Natural killer cell (primary cell): ENCODE results near the gene PLSCR4. TPM values are rescaled to one million over a fixed set of nuclear protein-coding genes. Genes with fewer than 3 reads are reported as not detected.

Source experiments
- ATAC-seq, 3 donors: fragments of 150-1000 bp in 2 of 3; fragments of 200-7000 bp in 1 of 3; cut with Tn5 transposase; 1 replicate in 1 of 3; 2 replicates in 2 of 3; pipeline ENCODE4 v1.10.0; 2021; ENCODE audit warnings: mild to moderate bottlenecking in 2 of 3, moderate library complexity in 2 of 3
- DNase-seq, 2 donors: peaks; one replicate each; pipeline versions ENCODE4 v3.0.0 to v3.0.0-alpha.2; 2013 to 2021; ENCODE audit warnings: mixed read lengths in 1 of 2
- H3K27ac ChIP-seq: one replicate; pipeline ENCODE4 v1.5.1; 2013; ENCODE audit warnings: mild to moderate bottlenecking, low read length
- H3K27me3 ChIP-seq: one replicate; pipeline ENCODE4 v1.6.1; 2013; ENCODE audit warnings: low read length; ENCODE audit not compliant: control insufficient read depth, insufficient read depth
- H3K36me3 ChIP-seq: one replicate; pipeline ENCODE4 v1.6.1; 2013; ENCODE audit warnings: low read length; ENCODE audit not compliant: control insufficient read depth, insufficient read depth
- H3K4me1 ChIP-seq: one replicate; pipeline ENCODE4 v1.6.1; 2013; ENCODE audit warnings: low read length; ENCODE audit not compliant: control insufficient read depth, insufficient read depth
- H3K4me3 ChIP-seq: one replicate; pipeline ENCODE4 v1.5.1; 2013; ENCODE audit warnings: low read length
- H3K9me3 ChIP-seq: one replicate; pipeline ENCODE4 v1.6.1; 2013; ENCODE audit warnings: low read length; ENCODE audit not compliant: control insufficient read depth, insufficient read depth
- H3K27ac Mint-ChIP-seq, 2 donors: one replicate each; pipeline ENCODE4 v1.8.0; 2022; ENCODE audit warnings: mild to moderate bottlenecking in 2 of 2, mixed read lengths in 2 of 2, moderate library complexity in 1 of 2
- H3K27me3 Mint-ChIP-seq, 2 donors: one replicate each; pipeline ENCODE4 v1.8.0; 2022; ENCODE audit warnings: low read depth in 2 of 2, mixed read lengths in 2 of 2
- H3K36me3 Mint-ChIP-seq: one replicate; pipeline ENCODE4 v1.8.0; 2022; ENCODE audit warnings: mixed read lengths
- H3K4me1 Mint-ChIP-seq, 2 donors: one replicate each; pipeline ENCODE4 v1.8.0; 2022; ENCODE audit warnings: mixed read lengths in 2 of 2
- H3K4me3 Mint-ChIP-seq: one replicate; pipeline ENCODE4 v1.8.0; 2022; ENCODE audit warnings: mild to moderate bottlenecking, moderate library complexity, mixed read lengths
- H3K9me3 Mint-ChIP-seq, 2 donors: one replicate each; pipeline ENCODE4 v1.8.0; 2022; ENCODE audit warnings: mixed read lengths in 2 of 2
- WGBS: methylation state at CpG from one replicate; pipeline ENCODE4 v1.1.7; 2013; ENCODE audit warnings: missing lambda C conversion rate; ENCODE audit not compliant: insufficient coverage; 5-methylcytosine and 5-hydroxymethylcytosine counted together
- intact Hi-C: fragments of 100-400 bp; cut with micrococcal nuclease; formaldehyde crosslinking; loops from one replicate; pipeline ENCODE4 v1.14.2; 2022
- total RNA-seq, 4 donors: library from RNA; stranded (reverse); fragments of 120-200 nt in 1 of 4; gene quantifications; one replicate each; pipeline versions ENCODE4 v1.2.3 to v1.2.4, GENCODE V29; 2013 to 2022
- TF ChIP-seq, protein P1 (sequence below): fragments of 200-600 bp; IDR thresholded peaks from one replicate; pipeline ENCODE4 v1.8.0; 2022; ENCODE audit warnings: antibody characterized with exemption

Gene PLSCR4
- total RNA-seq, 3 donors from 2014 or later (not counting 1 experiment from before 2014, with no cell fraction given) = 0.11 to 0.21 TPM; not detected in 1

DNA sequence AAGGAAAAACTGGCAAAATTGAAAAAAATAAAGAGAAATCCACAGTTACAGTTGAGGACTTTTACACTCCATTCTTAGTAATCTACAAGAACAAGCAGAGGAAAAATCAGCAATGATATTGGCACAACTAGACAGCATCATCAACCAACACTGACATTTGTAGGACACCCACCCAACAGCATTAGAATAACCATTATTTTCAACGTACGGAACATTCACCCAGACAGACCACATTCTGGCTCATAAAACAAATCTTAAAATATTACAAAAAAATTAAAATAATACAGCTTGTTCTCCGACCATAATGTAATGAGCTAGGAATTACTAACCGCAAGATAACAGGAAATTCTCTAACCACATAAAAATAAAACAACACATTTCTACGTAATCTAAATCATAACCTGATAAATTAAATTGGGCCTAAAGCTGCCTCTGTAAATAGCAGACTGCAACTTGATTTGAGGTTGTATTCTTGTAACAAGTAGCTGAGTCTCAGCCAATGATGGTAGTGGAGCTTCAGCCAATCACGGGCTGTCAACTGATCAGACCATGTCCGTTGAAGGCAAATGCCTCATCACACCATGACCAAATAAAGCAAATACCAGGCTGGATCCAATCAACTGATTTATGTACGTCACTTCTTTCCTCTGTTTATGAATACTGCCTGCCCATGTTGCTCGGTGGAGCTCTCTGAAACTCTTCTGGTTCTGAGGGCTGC lies 9.2 kb downstream of the PLSCR4 start:
- H3K4me3 ChIP-seq = no peak overlapping the region
- no peaks in the 10 kb centered on the region for H3K4me1 Mint-ChIP-seq
- TF ChIP-seq, protein P1, sequence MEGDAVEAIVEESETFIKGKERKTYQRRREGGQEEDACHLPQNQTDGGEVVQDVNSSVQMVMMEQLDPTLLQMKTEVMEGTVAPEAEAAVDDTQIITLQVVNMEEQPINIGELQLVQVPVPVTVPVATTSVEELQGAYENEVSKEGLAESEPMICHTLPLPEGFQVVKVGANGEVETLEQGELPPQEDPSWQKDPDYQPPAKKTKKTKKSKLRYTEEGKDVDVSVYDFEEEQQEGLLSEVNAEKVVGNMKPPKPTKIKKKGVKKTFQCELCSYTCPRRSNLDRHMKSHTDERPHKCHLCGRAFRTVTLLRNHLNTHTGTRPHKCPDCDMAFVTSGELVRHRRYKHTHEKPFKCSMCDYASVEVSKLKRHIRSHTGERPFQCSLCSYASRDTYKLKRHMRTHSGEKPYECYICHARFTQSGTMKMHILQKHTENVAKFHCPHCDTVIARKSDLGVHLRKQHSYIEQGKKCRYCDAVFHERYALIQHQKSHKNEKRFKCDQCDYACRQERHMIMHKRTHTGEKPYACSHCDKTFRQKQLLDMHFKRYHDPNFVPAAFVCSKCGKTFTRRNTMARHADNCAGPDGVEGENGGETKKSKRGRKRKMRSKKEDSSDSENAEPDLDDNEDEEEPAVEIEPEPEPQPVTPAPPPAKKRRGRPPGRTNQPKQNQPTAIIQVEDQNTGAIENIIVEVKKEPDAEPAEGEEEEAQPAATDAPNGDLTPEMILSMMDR = no peak
- WGBS = 92% methylated on average over 9 of the region's 9 CpGs
- no peaks in the 10 kb centered on the region for H3K27me3 ChIP-seq
- no peaks in the 10 kb centered on the region for H3K9me3 ChIP-seq
- ATAC-seq (no peak), DNase-seq (no peak)
- H3K4me3 Mint-ChIP-seq = no peak overlapping the region
- H3K27me3 Mint-ChIP-seq = no peaks in the 10 kb centered on the region
- no peaks in the 10 kb centered on the region for H3K36me3 ChIP-seq
- intact Hi-C loops = no loop called here
- H3K36me3 Mint-ChIP-seq = peaks cover 12% of the 10 kb centered on the region
- no peak overlapping the region for H3K27ac ChIP-seq
- H3K4me1 ChIP-seq = no peaks in the 10 kb centered on the region
- H3K27ac Mint-ChIP-seq = no peak overlapping the region
- peaks cover 3 to 4% of the 10 kb centered on the region in 2 donors for H3K9me3 Mint-ChIP-seq

DNA sequence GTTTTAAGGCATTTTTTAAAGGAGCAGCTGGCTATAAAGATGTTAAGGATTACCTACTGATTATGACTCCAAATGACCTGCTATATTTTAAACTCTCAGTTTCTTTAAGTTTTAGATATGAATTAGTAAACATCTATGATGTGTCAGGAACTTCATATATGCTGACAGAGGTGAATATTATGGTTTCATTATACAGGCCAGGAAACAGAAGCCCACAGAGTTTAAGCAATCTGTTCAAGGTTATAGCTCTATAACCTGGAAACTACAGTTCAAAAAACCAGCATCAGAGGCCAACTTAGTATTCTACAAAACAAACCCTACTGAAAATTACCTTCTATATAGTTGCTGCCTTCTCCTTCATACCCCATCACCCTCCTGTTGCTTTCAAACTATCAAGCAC lies 17.4 kb downstream of the PLSCR4 start:
- H3K4me3 ChIP-seq = no peak overlapping the region
- intact Hi-C loops = no loop called here
- Mint-ChIP-seq H3K4me3 (no peak overlapping the region), H3K27me3 (no peaks in the 10 kb centered on the region), H3K36me3 (peaks cover 26% of the 10 kb centered on the region), H3K27ac (no peak overlapping the region), H3K4me1 (no peaks in the 10 kb centered on the region), H3K9me3 (peaks cover 8 to 17% of the 10 kb centered on the region in 2 donors)
- H3K4me1 ChIP-seq = no peaks in the 10 kb centered on the region
- H3K27ac ChIP-seq = no peak overlapping the region
- ATAC-seq (no peak), DNase-seq (no peak)
- H3K9me3 ChIP-seq = peaks cover 8% of the 10 kb centered on the region
- H3K36me3 ChIP-seq = no peaks in the 10 kb centered on the region
- no peaks in the 10 kb centered on the region for H3K27me3 ChIP-seq
- TF ChIP-seq, protein P1 = no peak

DNA sequence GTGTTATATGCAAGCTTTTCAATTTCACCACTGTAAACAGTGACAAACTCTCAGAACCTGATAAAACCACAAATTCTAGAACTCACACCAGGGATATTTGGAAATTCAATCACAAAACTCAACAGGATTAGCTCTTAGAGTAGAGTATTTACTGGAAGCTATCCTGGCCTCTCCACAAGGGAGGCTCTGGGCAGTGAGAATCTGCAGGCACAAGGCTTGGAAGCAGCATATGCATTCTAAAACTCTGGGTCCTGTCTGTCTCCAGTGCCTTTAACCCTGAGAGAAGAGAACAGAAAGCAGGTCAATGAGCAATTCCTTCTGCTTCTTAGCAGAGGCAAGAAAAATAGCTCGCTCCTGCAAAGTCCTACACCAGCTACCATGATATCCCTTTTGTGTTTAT lies 23.4 kb downstream of the PLSCR4 start:
- no peak overlapping the region for H3K27ac ChIP-seq

More for the DNA sequence above, 23.4 kb downstream of the PLSCR4 start:
- Histone ChIP-seq H3K4me3 (no peak overlapping the region), H3K27me3 (no peaks in the 10 kb centered on the region), H3K9me3 (no peaks in the 10 kb centered on the region), H3K36me3 (no peaks in the 10 kb centered on the region), H3K4me1 (no peaks in the 10 kb centered on the region)
- no peaks in the 10 kb centered on the region for H3K27me3 Mint-ChIP-seq
- H3K9me3 Mint-ChIP-seq = no peaks in the 10 kb centered on the region
- no peak for DNase-seq
- no CpG with 5 or more reads among the region's 1 CpG for WGBS
- no peak overlapping the region for H3K27ac Mint-ChIP-seq
- ATAC-seq = no peak
- TF ChIP-seq, protein P1 = no peak
- intact Hi-C loops = no loop called here
- H3K36me3 Mint-ChIP-seq = no peaks in the 10 kb centered on the region
- no peaks in the 10 kb centered on the region for H3K4me1 Mint-ChIP-seq
- no peak overlapping the region for H3K4me3 Mint-ChIP-seq
